Lower lobe of right lung (tissue), 2 donors: ENCODE data around the gene PSMB8. TPM values are rescaled to one million over a fixed set of nuclear protein-coding genes. Genes with fewer than 3 reads are reported as not detected.
A peak's percentile ranks its signal among the peaks of the same experiment; 100 is the strongest.

Experiments used
- ATAC-seq, 2 donors: fragments of 200-7000 bp; cut with Tn5 transposase; one replicate each; pipeline ENCODE4 v1.9.1; 2020 to 2022; ENCODE audit warnings: mild to moderate bottlenecking in 2 of 2, moderate library complexity in 2 of 2
- DNase-seq: peaks from one replicate; pipeline ENCODE4 v3.0.0-alpha.2; 2020
- H3K27ac ChIP-seq: fragments of 200-600 bp; one replicate; pipeline ENCODE4 v1.8.0; 2022
- H3K27me3 ChIP-seq: fragments of 200-600 bp; one replicate; pipeline ENCODE4 v1.8.0; 2022; ENCODE audit warnings: low read depth
- H3K36me3 ChIP-seq: fragments of 200-600 bp; one replicate; pipeline ENCODE4 v1.8.0; 2022; ENCODE audit warnings: mild to moderate bottlenecking
- H3K4me1 ChIP-seq: fragments of 200-600 bp; one replicate; pipeline ENCODE4 v1.8.0; 2022
- H3K4me3 ChIP-seq: fragments of 200-600 bp; one replicate; pipeline ENCODE4 v1.8.0; 2022; ENCODE audit warnings: mild to moderate bottlenecking
- H3K9me3 ChIP-seq: fragments of 200-600 bp; one replicate; pipeline ENCODE4 v1.8.0; 2022
- CTCF ChIP-seq: fragments of 200-600 bp; IDR thresholded peaks from one replicate; pipeline ENCODE4 v1.8.0; 2022; ENCODE audit warnings: antibody characterized with exemption, mild to moderate bottlenecking
- intact Hi-C: fragments of 100-400 bp; cut with DNase I; formaldehyde crosslinking; loops from one replicate; pipeline ENCODE4 v1.11.0; 2022
- long read RNA-seq: library from polyadenylated mRNA; unstranded; transcript quantifications from one replicate; pipeline ENCODE4 v2.0.0, GENCODE V29; 2021
- total RNA-seq: library from RNA; stranded (reverse); fragmentation: NEBNext Ultra II Directional; extraction: Animal tissue kit (Norgen Biotek cat#: 25700); gene quantifications from one replicate; pipeline ENCODE4 v1.2.1, GENCODE V29; 2021
- donor health status: DM: no; HTN: yes; CAD: no; lungs with severe emphysema.

PSMB8 gene
- 103 TPM for total RNA-seq
- long read RNA-seq, transcript PSMB8-201 (6 exons, 1,351 nt) = minor isoform, 14 of 158 reads
- long read RNA-seq, transcript PSMB8-202 (6 exons, 1,124 nt) = major isoform, 137 of 158 reads
- long read RNA-seq, partial matches to known transcripts = 1 of 158 reads
- long read RNA-seq, other reads (novel, unspliced or antisense) = 3 of 158 reads

GRCh38 chr6:32843979-32844838 lies at the start of gene PSMB8:
Gene PSMB8 (minus strand): TSS chr6:32844047. CDS start chr6:32843996, 51 bp downstream.
- H3K4me3 ChIP-seq = peak within 1 kb of the TSS; percentile 92
- intact Hi-C loops = no loop called here
- H3K36me3 ChIP-seq = peaks cover 68% of the 10 kb centered on the region
- ATAC-seq (peak; percentile 97 to 98), DNase-seq (peak; percentile 98)
- H3K9me3 ChIP-seq = no peaks in the 10 kb centered on the region
- peaks cover 40% of the 10 kb centered on the region for H3K4me1 ChIP-seq
- H3K27ac ChIP-seq = peak within 1 kb of the TSS; percentile 91
- TF ChIP-seq CTCF = peak; percentile 19
- H3K27me3 ChIP-seq = no peaks in the 10 kb centered on the region

GRCh38 chr6:32890831-32891230 lies 47.0 kb upstream of the PSMB8 start:
- no peak overlapping the region for H3K4me3 ChIP-seq
- no peaks in the 10 kb centered on the region for H3K36me3 ChIP-seq
- peaks cover 20% of the 10 kb centered on the region for H3K4me1 ChIP-seq
- H3K27ac ChIP-seq = no peak overlapping the region
- H3K27me3 ChIP-seq = no peaks in the 10 kb centered on the region
- ATAC-seq (no peak), DNase-seq (no peak)
- no peaks in the 10 kb centered on the region for H3K9me3 ChIP-seq
- intact Hi-C loops = no loop called here
- no peak for TF ChIP-seq CTCF

GRCh38 chr6:32889533-32889932 lies 45.7 kb upstream of the PSMB8 start:
- TF ChIP-seq CTCF = no peak
- no peak overlapping the region for H3K4me3 ChIP-seq
- H3K27me3 ChIP-seq = no peaks in the 10 kb centered on the region
- peaks cover 11% of the 10 kb centered on the region for H3K4me1 ChIP-seq
- ATAC-seq (no peak), DNase-seq (no peak)
- intact Hi-C loops = loop anchor here (10.0 kb wide), 1 partner anchor 95 kb away; no protein-coding TSS in a partner anchor
- H3K27ac ChIP-seq = no peak overlapping the region
- no peaks in the 10 kb centered on the region for H3K9me3 ChIP-seq
- no peaks in the 10 kb centered on the region for H3K36me3 ChIP-seq

GRCh38 chr6:32888576-32888975 lies 44.7 kb upstream of the PSMB8 start:
- ATAC-seq (no peak), DNase-seq (no peak)
- H3K27ac ChIP-seq = no peak overlapping the region
- peaks cover 17% of the 10 kb centered on the region for H3K4me1 ChIP-seq
- H3K27me3 ChIP-seq = no peaks in the 10 kb centered on the region
- H3K4me3 ChIP-seq = no peak overlapping the region
- no peaks in the 10 kb centered on the region for H3K9me3 ChIP-seq
- intact Hi-C loops = loop anchor here (10.0 kb wide), 1 partner anchor 96 kb away; no protein-coding TSS in a partner anchor
- TF ChIP-seq CTCF = no peak
- no peaks in the 10 kb centered on the region for H3K36me3 ChIP-seq

GRCh38 chr6:32887616-32888015 lies 43.8 kb upstream of the PSMB8 start:
- ATAC-seq (no peak), DNase-seq (no peak)
- Histone ChIP-seq H3K9me3 (no peaks in the 10 kb centered on the region), H3K36me3 (no peaks in the 10 kb centered on the region), H3K27ac (no peak overlapping the region), H3K27me3 (no peaks in the 10 kb centered on the region), H3K4me3 (no peak overlapping the region), H3K4me1 (peaks cover 13% of the 10 kb centered on the region)
- no peak for TF ChIP-seq CTCF
- intact Hi-C loops = loop anchor here (10.0 kb wide), 1 partner anchor 97 kb away; no protein-coding TSS in a partner anchor
